HFF-Myc (cell line): ENCODE results near the gene KMT2C.
"Not testable (repeated sequence)": the region's sequence is repeated elsewhere in the genome, so short reads cannot be mapped to it uniquely, and the experiment has no call there.

Experiments
- DNase-seq: peaks from one replicate; pipeline ENCODE4 v3.0.0-alpha.2; 2011; ENCODE audit warnings: low read depth; ENCODE audit errors: extremely low read depth
- H3K4me3 ChIP-seq: replicated peaks from 2 replicates; pipeline ENCODE4 v1.5.1; 2011; ENCODE audit warnings: low read depth, mild to moderate bottlenecking, control low read depth, low read length
- TF ChIP-seq, protein P1 (sequence below): IDR thresholded peaks from 2 replicates; pipeline ENCODE4 v1.5.1; 2012; ENCODE audit warnings: mild to moderate bottlenecking, low read depth, low read length, control low read depth; ENCODE audit errors: missing control alignments

KMT2C gene

DNA sequence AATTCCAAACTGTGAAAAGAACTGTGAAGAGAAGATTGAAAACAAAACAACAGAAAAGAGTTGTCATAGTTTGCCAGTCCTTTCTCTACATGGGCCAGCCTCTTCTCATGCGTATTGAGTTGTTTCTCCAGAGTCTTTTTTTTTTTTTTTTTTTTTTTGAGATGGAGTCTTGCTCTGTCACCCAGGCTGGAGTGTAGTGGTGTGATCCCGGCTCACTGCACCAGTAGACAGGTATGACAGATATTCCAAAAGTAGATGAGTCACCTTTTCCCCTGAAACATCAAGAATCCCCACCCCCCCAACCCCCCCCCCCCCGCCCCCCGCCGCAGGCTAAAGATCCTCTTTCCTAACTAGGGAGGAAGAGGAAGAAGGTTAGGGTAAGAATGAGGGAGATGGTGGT is 15.6 kb upstream of the KMT2C start:
- no peak for DNase-seq
- TF ChIP-seq, protein P1, sequence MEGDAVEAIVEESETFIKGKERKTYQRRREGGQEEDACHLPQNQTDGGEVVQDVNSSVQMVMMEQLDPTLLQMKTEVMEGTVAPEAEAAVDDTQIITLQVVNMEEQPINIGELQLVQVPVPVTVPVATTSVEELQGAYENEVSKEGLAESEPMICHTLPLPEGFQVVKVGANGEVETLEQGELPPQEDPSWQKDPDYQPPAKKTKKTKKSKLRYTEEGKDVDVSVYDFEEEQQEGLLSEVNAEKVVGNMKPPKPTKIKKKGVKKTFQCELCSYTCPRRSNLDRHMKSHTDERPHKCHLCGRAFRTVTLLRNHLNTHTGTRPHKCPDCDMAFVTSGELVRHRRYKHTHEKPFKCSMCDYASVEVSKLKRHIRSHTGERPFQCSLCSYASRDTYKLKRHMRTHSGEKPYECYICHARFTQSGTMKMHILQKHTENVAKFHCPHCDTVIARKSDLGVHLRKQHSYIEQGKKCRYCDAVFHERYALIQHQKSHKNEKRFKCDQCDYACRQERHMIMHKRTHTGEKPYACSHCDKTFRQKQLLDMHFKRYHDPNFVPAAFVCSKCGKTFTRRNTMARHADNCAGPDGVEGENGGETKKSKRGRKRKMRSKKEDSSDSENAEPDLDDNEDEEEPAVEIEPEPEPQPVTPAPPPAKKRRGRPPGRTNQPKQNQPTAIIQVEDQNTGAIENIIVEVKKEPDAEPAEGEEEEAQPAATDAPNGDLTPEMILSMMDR, result no peak
- no peak overlapping the region for H3K4me3 ChIP-seq

DNA sequence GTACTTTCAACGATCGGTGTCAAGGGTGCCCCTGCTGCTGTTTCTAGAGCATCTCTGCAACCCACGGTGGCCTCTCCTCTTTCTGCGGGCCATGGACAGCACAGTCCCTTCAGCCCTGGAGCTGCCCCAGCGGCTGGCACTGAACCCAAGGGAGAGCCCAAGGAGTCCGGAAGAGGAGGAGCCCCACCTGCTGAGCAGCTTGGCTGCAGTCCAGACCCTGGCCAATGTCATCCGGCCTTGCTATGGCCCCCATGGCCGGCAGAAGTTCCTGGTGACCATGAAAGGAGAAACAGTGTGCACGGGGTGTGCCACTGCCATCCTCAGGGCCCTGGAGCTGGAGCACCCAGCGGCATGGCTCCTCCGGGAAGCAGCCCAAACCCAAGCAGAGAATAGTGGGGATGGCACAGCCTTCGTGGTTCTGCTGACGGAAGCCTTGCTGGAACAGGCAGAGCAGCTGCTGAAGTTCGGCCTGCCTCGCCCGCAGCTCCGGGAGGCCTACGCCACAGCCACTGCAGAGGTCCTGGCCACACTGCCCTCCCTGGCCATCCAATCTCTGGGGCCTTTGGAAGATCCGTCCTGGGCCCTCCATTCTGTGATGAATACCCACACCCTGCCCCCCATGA is 9.7 kb upstream of the KMT2C start:
- not testable (repeated sequence) for H3K4me3 ChIP-seq, DNase-seq

DNA sequence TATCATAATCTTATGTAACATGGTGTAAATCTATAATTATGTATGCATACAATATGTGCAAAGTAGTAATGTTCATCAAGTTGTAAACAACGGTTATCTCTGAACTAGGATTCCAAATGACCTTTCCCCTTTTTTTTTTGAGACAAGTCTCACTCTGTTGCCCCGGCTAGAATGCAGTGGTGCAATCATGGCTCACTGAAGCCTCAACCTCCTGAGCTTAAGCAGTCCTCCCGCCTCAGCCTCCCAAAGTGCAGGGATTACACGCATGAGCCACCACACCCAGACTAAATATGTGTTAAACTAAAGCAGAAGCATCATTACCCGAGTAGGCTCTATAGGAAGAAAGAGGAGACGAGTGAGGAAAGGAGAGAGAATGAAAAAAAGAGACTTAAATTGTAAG is 7.8 kb upstream of the KMT2C start:
- TF ChIP-seq, protein P1, result no peak
- no peak overlapping the region for H3K4me3 ChIP-seq
- no peak for DNase-seq

DNA sequence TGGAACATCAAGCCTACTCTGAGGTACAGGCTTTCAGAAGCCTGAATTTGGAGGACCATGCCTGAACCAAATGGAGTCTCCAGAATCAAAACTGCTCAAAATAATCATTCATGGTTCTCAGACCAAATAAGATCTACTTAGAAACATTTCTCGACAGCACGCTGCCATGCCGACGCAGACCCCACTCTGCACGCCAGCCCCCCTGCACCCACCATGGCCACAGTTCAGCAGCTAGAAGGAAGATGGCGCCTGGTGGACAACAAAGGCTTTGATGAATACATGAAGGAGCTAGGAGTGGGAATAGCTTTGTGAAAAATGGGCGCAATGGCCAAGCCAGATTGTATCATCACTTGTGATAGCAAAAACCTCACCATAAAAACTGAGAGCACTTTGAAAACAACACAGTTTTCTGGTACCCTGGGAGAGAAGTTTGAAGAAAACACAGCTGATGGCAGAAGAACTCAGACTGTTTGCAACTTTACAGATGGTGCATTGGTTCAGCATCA is 6.6 kb upstream of the KMT2C start:
- DNase-seq, result no peak
- H3K4me3 ChIP-seq, result no peak overlapping the region
- TF ChIP-seq, protein P1, result no peak

DNA sequence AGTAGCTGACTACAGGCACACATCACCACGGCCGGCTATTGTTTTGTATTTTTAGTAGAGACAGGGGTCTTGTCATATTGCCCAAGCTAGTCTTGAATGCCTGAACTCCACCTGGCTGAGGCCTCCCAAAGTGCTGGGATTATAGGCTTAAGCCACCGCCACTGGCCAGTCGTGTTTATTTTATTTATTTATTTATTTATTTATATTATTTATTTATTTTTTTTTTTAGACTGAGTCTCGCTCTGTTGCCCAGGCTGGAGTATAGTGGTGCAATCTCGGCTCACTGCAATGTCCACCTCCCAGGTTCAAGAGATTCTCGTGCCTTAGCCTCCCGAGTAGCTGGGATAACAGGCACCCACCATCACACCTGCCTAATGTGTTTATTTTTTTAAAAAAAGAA is 6.0 kb upstream of the KMT2C start:
- not testable (repeated sequence) for DNase-seq, H3K4me3 ChIP-seq

DNA sequence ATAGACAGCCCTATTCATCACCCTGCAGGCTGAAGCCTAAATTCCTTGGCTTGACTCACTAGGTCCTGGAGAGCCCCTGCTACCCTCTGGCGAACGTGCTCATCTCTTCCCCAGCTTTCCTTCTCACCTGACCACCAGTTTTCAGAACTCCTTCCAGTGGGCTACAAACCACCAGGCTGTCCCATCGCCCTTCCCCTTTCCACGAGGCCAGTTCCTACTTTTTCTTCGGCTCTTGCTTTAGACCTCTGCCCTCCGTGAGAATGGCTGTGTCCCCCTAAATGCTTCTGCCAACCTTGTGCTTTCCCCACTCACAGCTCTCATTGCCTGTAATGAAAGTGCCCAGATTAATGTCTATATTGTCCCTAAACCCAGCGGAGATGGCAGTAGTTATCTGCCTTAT is 5.4 kb upstream of the KMT2C start:
- H3K4me3 ChIP-seq, DNase-seq: not testable (repeated sequence)

DNA sequence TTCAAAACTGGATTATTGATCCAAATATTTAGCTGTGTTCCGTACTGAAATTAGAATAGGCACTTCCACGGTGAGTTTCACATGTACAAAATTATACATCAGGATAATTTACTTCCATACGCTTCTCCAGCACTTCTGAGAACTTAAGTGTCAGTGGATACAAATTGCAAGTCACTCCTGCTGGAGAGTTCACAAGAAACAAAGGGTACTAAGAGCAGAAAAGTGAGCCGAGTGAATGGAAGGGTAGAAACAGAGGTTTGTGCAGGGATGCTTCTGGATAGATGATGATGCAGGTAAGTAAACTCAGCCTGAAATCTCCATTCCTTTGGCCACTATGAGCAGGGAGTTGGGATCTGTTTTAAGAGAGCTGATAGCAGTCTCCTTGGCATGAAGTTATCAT is 2.2 kb upstream of the KMT2C start:
- H3K4me3 ChIP-seq, DNase-seq: not testable (repeated sequence)

DNA sequence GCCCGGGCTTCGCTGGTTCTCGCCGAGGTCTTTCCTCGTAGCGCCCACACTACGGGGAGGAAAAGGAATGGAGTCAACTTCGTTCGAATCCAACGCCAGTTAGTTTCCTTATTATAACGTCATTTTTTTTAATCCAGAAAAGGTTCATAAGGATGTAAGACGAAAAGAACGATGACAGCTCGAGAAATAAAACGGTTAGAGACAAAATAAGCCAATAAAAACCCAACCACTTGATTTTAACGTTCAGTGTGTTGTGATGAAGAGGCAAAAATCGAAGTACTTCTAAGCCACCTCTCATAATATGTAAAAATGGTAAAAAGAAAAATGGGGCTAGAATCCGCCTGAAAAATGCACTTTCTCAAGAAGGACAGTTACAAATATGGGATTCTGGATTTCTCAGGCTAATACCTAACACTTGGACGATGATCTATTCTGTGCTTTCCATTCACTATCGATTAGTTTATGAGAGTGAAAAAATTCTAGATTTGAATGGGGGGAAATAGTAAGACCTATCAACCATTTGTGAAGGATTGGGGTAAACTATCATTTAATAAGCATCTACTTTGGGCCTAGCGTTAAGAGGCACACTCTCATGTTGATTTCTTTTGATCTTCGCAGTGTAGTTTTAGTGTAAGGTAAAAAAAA is 1.2 kb upstream of the KMT2C start:
- H3K4me3 ChIP-seq, result peak overlapping the region; percentile 46
- DNase-seq, result not testable (repeated sequence)

DNA sequence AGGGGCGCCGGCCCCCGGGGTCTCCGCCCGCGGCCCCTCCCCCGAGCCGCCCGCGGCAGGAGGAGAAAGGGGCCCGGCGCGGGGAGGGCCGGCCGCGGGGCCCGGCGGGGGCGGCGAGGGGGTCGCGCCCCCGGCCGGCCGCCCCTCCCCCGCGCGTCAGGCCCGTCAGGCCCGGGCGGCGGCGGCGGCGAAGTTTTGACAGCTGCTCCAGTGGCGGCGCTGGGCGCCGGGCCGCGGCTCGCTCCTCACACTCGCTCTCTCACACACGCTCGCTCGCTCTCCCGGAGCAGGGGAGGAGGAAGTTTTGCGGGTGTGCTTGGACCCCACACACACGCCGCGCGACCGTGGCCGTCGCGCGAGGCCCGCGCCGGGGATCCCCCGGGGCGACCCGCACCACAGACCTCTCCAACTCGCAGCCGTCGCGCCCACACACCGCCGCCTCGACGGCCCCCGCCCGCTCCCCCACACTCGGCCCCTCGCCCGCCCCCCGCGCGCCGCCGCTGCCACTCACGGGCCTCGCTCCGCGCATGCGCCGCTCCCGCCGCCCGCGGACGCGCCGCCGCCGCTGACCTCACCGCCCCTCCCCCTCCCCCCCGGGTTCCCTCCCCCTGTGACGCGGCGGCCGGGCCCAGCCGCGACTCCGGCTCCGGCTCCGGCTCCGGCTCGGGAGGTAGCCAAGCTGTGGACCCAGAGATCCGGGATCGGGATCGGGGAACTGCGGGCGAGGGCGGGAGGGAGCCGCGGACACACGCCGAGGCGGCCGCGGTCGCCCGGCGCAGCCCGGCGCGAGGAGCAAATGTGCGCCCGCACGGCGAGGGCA is 518 bp upstream of the KMT2C start:
- peak overlapping the region; percentile 46 for H3K4me3 ChIP-seq
- DNase-seq, result peak; percentile 56
- TF ChIP-seq, protein P1, result no peak

DNA sequence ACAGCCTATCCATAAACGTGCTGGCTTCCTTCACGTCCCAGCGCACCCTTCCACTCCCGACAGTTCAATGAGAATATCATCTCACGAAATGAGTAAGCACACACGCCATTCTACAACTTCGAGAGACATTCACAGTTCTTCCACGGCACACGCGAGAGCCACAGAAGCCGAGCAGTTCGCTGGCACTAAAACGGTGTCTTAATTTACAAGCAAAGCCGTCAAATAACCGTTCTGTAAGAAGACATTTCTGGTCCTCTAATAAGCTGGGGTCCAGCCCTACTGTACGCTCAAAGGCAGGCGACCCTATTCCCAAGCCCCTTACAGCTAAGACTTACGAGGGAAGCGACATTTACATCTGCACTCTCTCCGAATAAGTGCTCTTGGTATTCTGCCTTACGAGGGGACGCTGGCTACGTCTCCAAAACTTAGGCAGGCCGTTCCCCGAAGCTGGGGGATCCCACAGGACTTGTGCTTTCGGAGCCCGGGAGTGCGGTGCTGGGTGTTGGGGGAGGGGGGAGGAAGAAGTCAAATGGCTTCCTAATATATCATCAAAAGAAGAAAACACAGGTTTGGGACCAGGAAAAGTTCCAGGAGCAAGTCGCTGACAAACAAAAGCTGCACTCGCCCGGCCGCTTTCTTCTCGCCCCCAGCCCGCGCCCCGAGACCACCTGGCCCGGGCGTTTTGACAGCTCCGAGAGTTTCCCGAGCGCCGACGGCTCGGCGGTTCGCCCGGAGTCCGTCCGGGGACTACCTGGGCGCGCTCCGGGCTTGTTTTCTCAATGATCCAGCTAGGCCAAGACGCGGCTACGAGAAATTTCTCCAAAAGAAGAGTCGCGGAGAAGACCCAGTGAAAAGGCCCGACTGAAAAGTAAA is 1.1 kb downstream of the KMT2C start:
- not testable (repeated sequence) for DNase-seq
- peak overlapping the region; percentile 69 for H3K4me3 ChIP-seq

DNA sequence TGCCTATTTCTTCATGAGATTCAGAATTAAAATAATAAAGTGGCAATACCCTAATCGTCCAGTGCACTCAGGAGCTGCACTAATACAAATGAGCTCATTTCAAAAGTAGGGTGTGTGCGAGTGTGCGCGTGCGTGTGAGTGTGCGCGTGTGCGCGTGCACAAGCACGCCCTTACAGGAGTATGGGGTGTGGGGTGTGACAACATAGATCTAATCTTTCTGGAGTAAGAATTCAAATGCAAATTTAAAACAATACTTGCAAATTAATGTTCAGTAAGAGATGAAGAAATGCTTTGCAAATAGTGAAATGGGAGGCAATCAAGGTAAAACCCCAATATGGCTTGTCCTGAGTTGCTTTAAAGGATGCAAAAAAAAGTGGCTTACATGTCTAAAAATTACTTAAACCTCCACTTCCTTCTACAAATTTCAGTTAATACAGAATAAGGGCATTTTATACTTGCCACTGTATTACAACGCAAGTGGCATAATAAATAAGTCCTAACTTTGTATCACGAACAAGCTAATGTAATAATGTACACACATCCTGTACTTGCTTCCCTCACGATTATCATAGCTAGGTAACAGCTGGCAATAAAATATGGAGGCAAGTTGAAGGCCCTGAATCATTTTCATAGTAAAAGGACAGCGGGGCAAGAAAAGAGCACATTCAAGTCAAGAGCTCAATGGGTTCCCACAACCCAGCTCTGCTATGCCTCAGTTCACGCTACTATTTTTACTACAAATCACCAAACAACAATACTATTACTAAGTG is 1.9 kb downstream of the KMT2C start:
- DNase-seq, result not testable (repeated sequence)
- H3K4me3 ChIP-seq, result peak overlapping the region; percentile 69

DNA sequence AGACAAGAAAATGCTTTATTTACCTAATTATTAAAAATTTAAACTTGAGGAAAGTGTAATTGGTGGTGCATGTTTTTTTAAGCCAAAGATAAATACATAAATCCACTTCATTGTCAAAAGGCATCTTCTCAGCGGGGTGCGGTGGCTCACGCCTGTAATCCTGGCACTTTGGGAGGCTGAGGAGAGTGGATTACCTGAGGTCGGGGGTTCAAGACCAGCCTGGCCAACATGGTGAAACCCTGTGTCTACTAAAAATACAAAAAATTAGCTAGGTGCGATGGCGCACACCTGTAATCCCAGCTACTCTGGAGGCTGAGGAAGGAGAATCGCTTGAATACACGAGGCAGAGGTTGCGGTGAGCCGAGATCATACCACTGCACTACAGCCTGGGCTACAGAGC is 3.1 kb downstream of the KMT2C start:
- H3K4me3 ChIP-seq, DNase-seq: not testable (repeated sequence)
